WERI-Rb-1 (cell line): ENCODE measurements around the gene CASS4.

ENCODE experiments used
- DNase-seq: peaks from one replicate; pipeline ENCODE4 v3.0.0-alpha.2; 2020
- H3K27ac ChIP-seq: fragments of 250-450 bp; sonication (Bioruptor Pico); 2 replicates; pipeline ENCODE4 v1.5.1; 2020; ENCODE audit warnings: mild to moderate bottlenecking, moderate library complexity
- H3K27me3 ChIP-seq: fragments of 250-450 bp; sonication (Bioruptor Pico); 2 replicates; pipeline ENCODE4 v1.5.1; 2021; ENCODE audit warnings: mild to moderate bottlenecking, low read depth, moderate library complexity; ENCODE audit not compliant: insufficient read depth, severe bottlenecking
- H3K36me3 ChIP-seq: fragments of 250-450 bp; sonication (Bioruptor Pico); 2 replicates; pipeline ENCODE4 v1.5.1; 2020; ENCODE audit warnings: mild to moderate bottlenecking, moderate library complexity
- H3K4me3 ChIP-seq: 2 replicates; pipeline ENCODE4 v1.5.1; 2011; ENCODE audit warnings: low read depth, mild to moderate bottlenecking, control low read depth, low read length
- H3K9me3 ChIP-seq: fragments of 250-450 bp; sonication (Bioruptor Pico); 2 replicates; pipeline ENCODE4 v1.5.1; 2021; ENCODE audit warnings: mild to moderate bottlenecking, moderate library complexity; ENCODE audit not compliant: severe bottlenecking
- CTCF ChIP-seq: IDR thresholded peaks from 2 replicates; pipeline ENCODE4 v1.5.1; 2011; ENCODE audit warnings: low read depth, mild to moderate bottlenecking, control low read depth, inconsistent platforms, low read length

The CASS4 gene

GRCh38 chr20:56381501-56381900 is 30.6 kb upstream of the CASS4 start:
- no peaks in the 10 kb centered on the region for H3K27me3 ChIP-seq
- no peaks in the 10 kb centered on the region for H3K9me3 ChIP-seq
- DNase-seq, result no peak
- no peak overlapping the region for H3K27ac ChIP-seq
- TF ChIP-seq CTCF, result no peak
- H3K4me3 ChIP-seq, result no peak overlapping the region
- peaks cover 89% of the 10 kb centered on the region for H3K36me3 ChIP-seq

- no peak for DNase-seq
- Histone ChIP-seq H3K27me3 (no peaks in the 10 kb centered on the region), H3K27ac (no peak overlapping the region), H3K36me3 (peaks cover 89% of the 10 kb centered on the region), H3K9me3 (no peaks in the 10 kb centered on the region), H3K4me3 (no peak overlapping the region)
- TF ChIP-seq CTCF, result no peak
Observed at GRCh38 chr20:56382696-56383095, 29.4 kb upstream of the CASS4 start.

GRCh38 chr20:56383334-56383733 is 28.7 kb upstream of the CASS4 start:
- Histone ChIP-seq H3K27me3 (no peaks in the 10 kb centered on the region), H3K9me3 (no peaks in the 10 kb centered on the region), H3K27ac (no peak overlapping the region), H3K4me3 (no peak overlapping the region), H3K36me3 (peaks cover 89% of the 10 kb centered on the region)
- no peak for TF ChIP-seq CTCF
- DNase-seq, result no peak

- Histone ChIP-seq H3K36me3 (peaks cover 93% of the 10 kb centered on the region), H3K9me3 (no peaks in the 10 kb centered on the region), H3K27me3 (no peaks in the 10 kb centered on the region), H3K27ac (no peak overlapping the region), H3K4me3 (no peak overlapping the region)
- TF ChIP-seq CTCF, result no peak
- DNase-seq, result no peak
Observed at GRCh38 chr20:56385130-56385529, 26.9 kb upstream of the CASS4 start.

- no peak for DNase-seq
- Histone ChIP-seq H3K27ac (no peak overlapping the region), H3K4me3 (no peak overlapping the region), H3K9me3 (no peaks in the 10 kb centered on the region), H3K36me3 (peaks cover 89% of the 10 kb centered on the region), H3K27me3 (no peaks in the 10 kb centered on the region)
- TF ChIP-seq CTCF, result no peak
Observed at GRCh38 chr20:56386219-56386618, 25.8 kb upstream of the CASS4 start.

GRCh38 chr20:56388882-56389281 is 23.2 kb upstream of the CASS4 start:
- TF ChIP-seq CTCF, result no peak
- Histone ChIP-seq H3K27me3 (no peaks in the 10 kb centered on the region), H3K36me3 (peaks cover 65% of the 10 kb centered on the region), H3K9me3 (no peaks in the 10 kb centered on the region), H3K4me3 (no peak overlapping the region), H3K27ac (no peak overlapping the region)
- no peak for DNase-seq
